HepG2 (cell line): ENCODE measurements around the gene ZNF223. TPM values are rescaled to one million over a fixed set of nuclear protein-coding genes. Genes with fewer than 3 reads are reported as not detected.

ENCODE experiments used
- ELK4 ChIP-seq: sonication (generic); formaldehyde crosslinking; IDR thresholded peaks from 2 replicates; pipeline ENCODE4 v1.9.0; 2021; ENCODE audit warnings: missing genetic modification reagents, borderline replicate concordance
- HNF1A ChIP-seq, 2 experiments: sonication (generic) in 1 of 2; formaldehyde crosslinking in 1 of 2; IDR thresholded peaks; 2 replicates each; pipeline versions ENCODE4 v1.4.0 to v1.6.1; 2016 to 2020; ENCODE audit warnings: borderline replicate concordance in 1 of 2, low read depth in 1 of 2, mild to moderate bottlenecking in 1 of 2, missing genetic modification reagents in 1 of 2
- MAFF ChIP-seq: IDR thresholded peaks from 2 replicates; pipeline ENCODE4 v1.6.1; 2011; ENCODE audit warnings: low read depth, low read length, improper control_type of control experiment
- ZBTB40 ChIP-seq, 2 experiments: fragments of 450-650 bp in 1 of 2; sonication (generic) in 1 of 2; formaldehyde crosslinking in 1 of 2; IDR thresholded peaks; 2 replicates each; pipeline versions ENCODE4 v1.6.1 to v1.8.0; 2016 to 2022; ENCODE audit warnings: antibody characterized with exemption in 1 of 2, mild to moderate bottlenecking in 1 of 2, missing genetic modification reagents in 1 of 2
- ZBTB49 ChIP-seq: sonication (generic); formaldehyde crosslinking; IDR thresholded peaks from 2 replicates; pipeline ENCODE4 v1.4.0; 2020; ENCODE audit warnings: missing genetic modification reagents, borderline replicate concordance
- ZNF383 ChIP-seq: sonication (generic); formaldehyde crosslinking; IDR thresholded peaks from 2 replicates; pipeline ENCODE4 v1.4.0; 2020; ENCODE audit warnings: missing genetic modification reagents, mild to moderate bottlenecking, borderline replicate concordance
- ZNF839 ChIP-seq: sonication (generic); formaldehyde crosslinking; IDR thresholded peaks from 2 replicates; pipeline ENCODE4 v1.4.0; 2020; ENCODE audit warnings: missing genetic modification reagents, mild to moderate bottlenecking, borderline replicate concordance
- ZZZ3 ChIP-seq: sonication (generic); formaldehyde crosslinking; IDR thresholded peaks from 2 replicates; pipeline ENCODE4 v1.4.0; 2020; ENCODE audit warnings: missing genetic modification reagents, mild to moderate bottlenecking, borderline replicate concordance
- polyA plus RNA-seq, 8 experiments: library from polyadenylated mRNA; depleted of rRNA in 3 of 8; stranded (reverse) in 7 of 8; unstranded in 1 of 8; fragments of >200 nt; fragmentation: Illumina TruSeq in 4 of 8; extraction: Trizol in 4 of 8; gene quantifications; 2 replicates each; pipeline versions ENCODE4 v1.2.1 to v1.2.3, GENCODE V29; 2011 to 2016; ENCODE audit warnings: low read depth in 4 of 8, missing spikeins in 1 of 8, mixed read lengths in 1 of 8; ENCODE audit not compliant: insufficient read depth in 1 of 8
- total RNA-seq, 5 experiments: library from RNA; depleted of rRNA; stranded (reverse); fragments of >200 nt; fragmentation: Illumina TruSeq; extraction: Trizol; gene quantifications; 2 replicates each; pipeline ENCODE4 v1.2.3, GENCODE V29; 2016; ENCODE audit warnings: low read depth in 1 of 5

Gene ZNF223
- total and polyA plus RNA-seq, 2 of the 13 experiments (the other 11 are each of a cell fraction or from before 2014, with no cell fraction given): 2.0 to 4.8 TPM

GRCh38 chr19:44113138-44113783 is 61.4 kb downstream of the ZNF223 start, which contains the start of gene ZNF225 (continued):
- TF ChIP-seq ZBTB40 (IDR thresholded peaks at IDR 0.05): peak; percentile 20; the same call in 1 of the 2 replicates
- TF ChIP-seq ZBTB40 (CRISPR knock-in tag; IDR thresholded peaks at IDR 0.05): peak; percentile 84; the same call in 1 of the 2 replicates
- TF ChIP-seq ZZZ3: no peak
- TF ChIP-seq ZBTB49 (CRISPR knock-in tag): no peak
- no peak for TF ChIP-seq MAFF
- no peak for TF ChIP-seq ZNF383 (CRISPR knock-in tag)
- TF ChIP-seq HNF1A (IDR thresholded peaks at IDR 0.05; ENCODE audit: low read depth): peak; percentile 25; the same call in 1 of the 2 replicates
- peak; percentile 65; the same call in 1 of the 2 replicates for TF ChIP-seq HNF1A (CRISPR knock-in tag; IDR thresholded peaks at IDR 0.05; ENCODE audit: borderline replicate concordance)
- no peak for TF ChIP-seq ZNF839 (CRISPR knock-in tag)
- no peak for TF ChIP-seq ELK4
